ENCODE measurements around the gene TANC2.

Gene TANC2

GRCh38 chr17:63001689-63002394, 35.8 kb downstream of the TANC2 start:
- DNase-seq (ENCODE audit: low spot score) = no peak

GRCh38 chr17:63002625-63003024, 36.6 kb downstream of the TANC2 start:
- no peak for DNase-seq (ENCODE audit: low spot score)

DNA sequence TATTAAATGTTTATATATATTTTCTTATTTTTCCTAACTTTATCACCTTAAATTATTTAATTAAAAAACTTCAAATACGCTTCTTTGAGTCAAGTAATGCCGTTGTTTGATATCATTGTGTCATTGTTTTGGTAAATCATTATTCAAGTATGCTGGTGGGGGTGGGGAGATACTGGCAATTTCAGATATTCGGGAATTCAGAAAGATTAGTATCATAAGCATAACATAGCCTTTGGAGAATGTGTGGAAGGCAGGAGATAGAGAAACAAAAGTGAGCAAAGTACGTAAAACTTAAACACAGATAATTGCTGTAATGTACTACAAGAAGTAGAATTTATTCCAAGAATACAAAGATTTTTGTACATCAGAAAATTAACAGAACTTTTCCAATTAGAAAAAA, 49.8 kb downstream of the TANC2 start:
- DNase-seq (ENCODE audit: low spot score) = no peak
